HCT116 (cell line): ENCODE data around the gene HSPG2. TPM values are rescaled to one million over a fixed set of nuclear protein-coding genes. Genes with fewer than 3 reads are reported as not detected.

Source experiments
- ATAC-seq: fragments of 200-7000 bp; cut with Tn5 transposase; 2 replicates; pipeline ENCODE4 v1.9.1; 2020; ENCODE audit warnings: mild to moderate bottlenecking, moderate library complexity
- BruUV-seq: library from RNA; stranded (reverse); fragments of 400-500 nt; replicated peaks from 2 replicates; lab custom pipeline; 2021; lab: Mats Ljungman, UMichigan
- CTCF ChIA-PET: fragments of 300-600 bp; sonication (Branson Sonifier 250); formaldehyde crosslinking; loops from one replicate; lab custom pipeline; 2021; ENCODE audit warnings: antibody characterized with exemption; lab: Charles Lee
- POLR2A ChIA-PET: fragments of 300-600, 350-600 bp; sonication (Branson Sonifier 250); formaldehyde crosslinking; loops from one replicate; lab custom pipeline; 2021; ENCODE audit warnings: antibody characterized with exemption; lab: Charles Lee
- RAD21 ChIA-PET, 2 experiments: fragments of 300-600 bp; sonication (Branson Sonifier 250); formaldehyde crosslinking; loops; one replicate each; lab custom pipeline; 2023; ENCODE audit warnings: low total read pairs in 2 of 2; ENCODE audit not compliant: uncharacterized antibody in 2 of 2, unreplicated experiment in 2 of 2, low non-redundant PET in 1 of 2; lab: Charles Lee
- DNase-seq: peaks from one replicate; pipeline ENCODE4 v3.0.0-alpha.2; 2010; ENCODE audit warnings: low read depth, low spot score
- H2AFZ ChIP-seq: fragments of 200-600 bp; shearing (Covaris generic), sonication (generic); 2 replicates; pipeline ENCODE4 v1.6.1; 2017; ENCODE audit warnings: low read depth, mixed run types, mixed read lengths, antibody characterized with exemption, low read length; ENCODE audit not compliant: poor library complexity, severe bottlenecking
- H3K27ac ChIP-seq: 2 replicates; pipeline ENCODE4 v1.5.1; 2012; ENCODE audit warnings: low read depth, low read length
- H3K27me3 ChIP-seq: fragments of 200-600 bp; sonication (generic); 2 replicates; pipeline ENCODE4 v1.6.1; 2016; ENCODE audit warnings: mixed run types, low read length, mixed read lengths; ENCODE audit not compliant: insufficient read depth
- H3K36me3 ChIP-seq, 2 experiments: fragments of 200-500 bp in 1 of 2; fragments of 200-600 bp in 1 of 2; sonication (Bioruptor generic) in 1 of 2; sonication (generic) in 1 of 2; 2 replicates each; pipeline versions ENCODE4 v1.5.1 to v1.6.1; 2014 to 2016; ENCODE audit warnings: low read length in 2 of 2, inconsistent platforms in 1 of 2, mixed read lengths in 1 of 2, mixed run types in 1 of 2; ENCODE audit not compliant: insufficient read depth in 2 of 2, control insufficient read depth in 1 of 2
- H3K4me1 ChIP-seq, 2 experiments: fragments of 200-600 bp in 1 of 2; sonication (generic) in 1 of 2; 2 replicates each; pipeline versions ENCODE4 v1.5.1 to v1.6.1; 2012 to 2017; ENCODE audit warnings: low read length in 2 of 2, inconsistent platforms in 1 of 2, mild to moderate bottlenecking in 1 of 2, mixed read lengths in 1 of 2, mixed run types in 1 of 2, moderate library complexity in 1 of 2; ENCODE audit not compliant: insufficient read depth in 2 of 2, control insufficient read depth in 1 of 2
- H3K4me2 ChIP-seq: fragments of 200-600 bp; sonication (generic); 2 replicates; pipeline ENCODE4 v1.6.1; 2017; ENCODE audit warnings: mixed run types, low read length, mixed read lengths
- H3K4me3 ChIP-seq, 2 experiments: fragments of 200-600 bp in 1 of 2; sonication (generic) in 1 of 2; replicated peaks in 1 of 2; 2 replicates each; pipeline ENCODE4 v1.5.1; 2011 to 2016; ENCODE audit warnings: low read length in 2 of 2, control low read depth in 1 of 2, low read depth in 1 of 2, mild to moderate bottlenecking in 1 of 2, mixed read lengths in 1 of 2, mixed run types in 1 of 2
- H3K79me2 ChIP-seq: fragments of 200-600 bp; sonication (generic); 2 replicates; pipeline ENCODE4 v1.6.1; 2017; ENCODE audit warnings: mild to moderate bottlenecking, mixed run types, low read length, moderate library complexity, mixed read lengths; ENCODE audit not compliant: insufficient read depth
- H3K9ac ChIP-seq: fragments of 200-600 bp; sonication (generic); 2 replicates; pipeline ENCODE4 v1.6.1; 2016; ENCODE audit warnings: low read length, mixed read lengths
- H3K9me2 ChIP-seq: fragments of 200-600 bp; sonication (generic), shearing (Covaris generic); 2 replicates; pipeline ENCODE4 v1.6.1; 2017; ENCODE audit warnings: mixed run types, mild to moderate bottlenecking, moderate library complexity; ENCODE audit not compliant: insufficient read depth
- H3K9me3 ChIP-seq, 2 experiments: fragments of 200-500 bp in 1 of 2; fragments of 200-600 bp in 1 of 2; sonication (Bioruptor generic) in 1 of 2; sonication (generic) in 1 of 2; 2 replicates each; pipeline ENCODE4 v1.6.1; 2014 to 2017; ENCODE audit warnings: low read length in 2 of 2, mixed read lengths in 2 of 2, inconsistent platforms in 1 of 2, low read depth in 1 of 2, mild to moderate bottlenecking in 1 of 2, mixed run types in 1 of 2, moderate library complexity in 1 of 2; ENCODE audit not compliant: control insufficient read depth in 1 of 2, insufficient read depth in 1 of 2
- H4K20me1 ChIP-seq: fragments of 200-600 bp; sonication (generic), shearing (Covaris generic); 2 replicates; pipeline ENCODE4 v1.6.1; 2017; ENCODE audit warnings: mixed run types, mild to moderate bottlenecking, moderate library complexity; ENCODE audit not compliant: insufficient read depth
- ATF3 ChIP-seq: IDR thresholded peaks from 2 replicates; pipeline ENCODE4 v1.6.1; 2012
- CBX3 ChIP-seq: IDR thresholded peaks from 2 replicates; pipeline ENCODE4 v1.6.1; 2012; ENCODE audit warnings: low read depth
- CEBPB ChIP-seq: IDR thresholded peaks from 2 replicates; pipeline ENCODE4 v1.6.1; 2012; ENCODE audit warnings: low read depth
- EGR1 ChIP-seq: IDR thresholded peaks from 2 replicates; pipeline ENCODE4 v1.6.1; 2012; ENCODE audit warnings: low read depth
- ELF1 ChIP-seq: IDR thresholded peaks from 2 replicates; pipeline ENCODE4 v1.6.1; 2012; ENCODE audit warnings: low read depth, borderline replicate concordance
- EZH2 ChIP-seq: fragments of 200-600 bp; sonication (generic); IDR thresholded peaks from 2 replicates; pipeline ENCODE4 v1.6.1; 2017; ENCODE audit warnings: antibody characterized with exemption, mixed run types
- EZH2phosphoT487 ChIP-seq: fragments of 200-600 bp; IDR thresholded peaks from 2 replicates; pipeline ENCODE4 v1.6.1; 2018; ENCODE audit warnings: antibody characterized with exemption, borderline replicate concordance
- FOSL1 ChIP-seq: IDR thresholded peaks from 2 replicates; pipeline ENCODE4 v1.6.1; 2012; ENCODE audit warnings: low read depth
- JUND ChIP-seq: IDR thresholded peaks from 2 replicates; pipeline ENCODE4 v1.6.1; 2012
- POLR2A ChIP-seq: IDR thresholded peaks from 2 replicates; pipeline ENCODE4 v1.7.0; 2011; ENCODE audit warnings: borderline replicate concordance; ENCODE audit not compliant: insufficient read depth, insufficient read length; ENCODE audit errors: extremely low read depth
- POLR2AphosphoS5 ChIP-seq: IDR thresholded peaks from 2 replicates; pipeline ENCODE4 v1.6.1; 2011; ENCODE audit warnings: mild to moderate bottlenecking, low read depth, low read length, moderate library complexity
- SIN3A ChIP-seq: IDR thresholded peaks from 2 replicates; pipeline ENCODE4 v1.6.1; 2012; ENCODE audit warnings: low read depth
- SP1 ChIP-seq: IDR thresholded peaks from 2 replicates; pipeline ENCODE4 v1.6.1; 2012; ENCODE audit warnings: low read depth
- SRF ChIP-seq: IDR thresholded peaks from 2 replicates; pipeline ENCODE4 v1.6.1; 2012; ENCODE audit warnings: low read depth
- TCF7L2 ChIP-seq: IDR thresholded peaks from 2 replicates; pipeline ENCODE4 v1.7.0; 2011; ENCODE audit warnings: borderline replicate concordance, inconsistent platforms; ENCODE audit not compliant: insufficient read depth, insufficient read length; ENCODE audit errors: extremely low read depth
- YY1 ChIP-seq: IDR thresholded peaks from 2 replicates; pipeline ENCODE4 v1.6.1; 2011; ENCODE audit warnings: low read length, low read depth, moderate library complexity, mild to moderate bottlenecking; ENCODE audit not compliant: insufficient replicate concordance; ENCODE audit errors: extremely low read depth
- ZFX ChIP-seq: fragments of 450-650 bp; IDR thresholded peaks from 2 replicates; pipeline ENCODE4 v1.6.1; 2017
- ZNF274 ChIP-seq: fragments of 200-500 bp; sonication (Bioruptor generic); IDR thresholded peaks from 2 replicates; pipeline ENCODE4 v1.6.1; 2014; ENCODE audit warnings: mild to moderate bottlenecking, low read depth, low read length, inconsistent platforms
- intact Hi-C: fragments of 100-400 bp; cut with micrococcal nuclease; formaldehyde crosslinking; loops from 2 replicates; pipeline ENCODE4 v1.10.0; 2022
- total RNA-seq: library from RNA; stranded (reverse); gene quantifications from one replicate; pipeline ENCODE4 v1.2.1, GENCODE V29; 2021; ENCODE audit not compliant: unreplicated experiment

HSPG2 gene
- total RNA-seq, 1 experiment from 2014 or later: 55.7 TPM

DNA sequence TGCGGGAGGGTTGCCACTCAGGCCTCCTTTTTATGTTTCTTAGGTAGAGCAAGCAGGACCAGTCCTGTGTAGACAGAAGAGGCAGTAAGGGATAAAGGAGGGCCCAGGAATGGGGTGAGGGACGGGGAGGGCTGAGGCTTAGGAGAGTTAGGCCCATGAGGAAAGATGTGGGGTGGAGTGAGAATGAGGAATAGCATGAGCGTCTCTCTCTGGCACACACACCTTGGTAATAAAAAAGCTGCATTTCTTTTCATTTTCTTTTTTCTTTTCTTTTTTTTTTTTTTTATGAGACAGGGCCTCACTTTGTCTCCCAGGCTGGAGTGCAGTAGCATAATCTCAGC is 7.6 kb upstream of the HSPG2 start:
- TF ChIP-seq TCF7L2 (no peak), CEBPB (no peak), EZH2 (no peak), POLR2A (no peak), ZNF274 (no peak), ATF3 (no peak), POLR2AphosphoS5 (no peak), EZH2phosphoT487 (no peak), SRF (no peak), EGR1 (no peak), YY1 (no peak), SIN3A (no peak), SP1 (no peak), JUND (no peak), ZFX (no peak), ELF1 (no peak), CBX3 (no peak), FOSL1 (no peak)
- RAD21 ChIA-PET: no interaction called here
- H3K79me2 ChIP-seq: no peaks in the 10 kb centered on the region
- intact Hi-C loops: no loop called here
- H3K27me3 ChIP-seq: no peaks in the 10 kb centered on the region
- H2AFZ ChIP-seq: no peak overlapping the region
- H3K4me1 ChIP-seq: peaks cover 16 to 33% of the 10 kb centered on the region in 2 experiments
- no peak overlapping the region for H3K9ac ChIP-seq
- H3K36me3 ChIP-seq: no peaks in the 10 kb centered on the region
- no peaks in the 10 kb centered on the region for H3K9me3 ChIP-seq
- CTCF ChIA-PET: no interaction called here
- DNase-seq (no peak), ATAC-seq (no peak)
- no peaks in the 10 kb centered on the region for H4K20me1 ChIP-seq
- BruUV-seq: no TSS peak
- no peak overlapping the region for H3K4me3 ChIP-seq
- no peak overlapping the region for H3K27ac ChIP-seq
- H3K9me2 ChIP-seq: no peaks in the 10 kb centered on the region
- POLR2A ChIA-PET: interaction anchor here (1.0 kb wide), 1 partner anchor 12 kb away, joined by 3 read pairs; no protein-coding TSS in a partner anchor
- H3K4me2 ChIP-seq: no peak overlapping the region
